A673 (cell line): Measurements from ENCODE around the gene BSN. TPM values are rescaled to one million over a fixed set of nuclear protein-coding genes. Genes with fewer than 3 reads are reported as not detected.

Experiments
- BruUV-seq: library from RNA; stranded (reverse); fragments of 400-500 nt; replicated peaks from 2 replicates; lab custom pipeline; 2021; lab: Mats Ljungman, UMichigan
- CTCF ChIA-PET: fragments of 300-600 bp; sonication (Branson Sonifier 250); formaldehyde crosslinking; loops from one replicate; lab custom pipeline; 2022; ENCODE audit warnings: antibody characterized with exemption; lab: Charles Lee
- POLR2A ChIA-PET: fragments of 300-600 bp; sonication (Branson Sonifier 250); formaldehyde crosslinking; loops from one replicate; lab custom pipeline; 2022; ENCODE audit warnings: antibody characterized with exemption; ENCODE audit not compliant: low non-redundant PET; lab: Charles Lee
- DNase-seq: peaks from one replicate; pipeline ENCODE4 v3.0.0-alpha.2; 2015; ENCODE audit warnings: low spot score
- H3K27ac ChIP-seq: fragments of 200-600 bp; sonication (generic); 2 replicates; pipeline ENCODE4 v1.5.1; 2016; ENCODE audit warnings: mixed run types, low read depth, mild to moderate bottlenecking, mixed read lengths, antibody characterized with exemption, low read length; ENCODE audit not compliant: poor library complexity, severe bottlenecking
- H3K27me3 ChIP-seq: fragments of 200-600 bp; sonication (generic); replicated peaks from 2 replicates; pipeline ENCODE4 v1.6.1; 2017; ENCODE audit warnings: mixed run types, low read depth, mild to moderate bottlenecking, mixed read lengths, antibody characterized with exemption, low read length; ENCODE audit not compliant: insufficient read depth, poor library complexity
- H3K36me3 ChIP-seq: fragments of 200-600 bp; sonication (generic); 2 replicates; pipeline ENCODE4 v1.6.1; 2016; ENCODE audit warnings: mixed run types, mild to moderate bottlenecking, mixed read lengths, antibody characterized with exemption, low read length; ENCODE audit not compliant: insufficient read depth, poor library complexity, severe bottlenecking
- H3K4me1 ChIP-seq: fragments of 200-600 bp; sonication (generic); 2 replicates; pipeline ENCODE4 v1.6.1; 2017; ENCODE audit warnings: mixed run types, mild to moderate bottlenecking, mixed read lengths, antibody characterized with exemption, low read length; ENCODE audit not compliant: insufficient read depth, poor library complexity, severe bottlenecking
- H3K4me3 ChIP-seq: fragments of 200-600 bp; sonication (generic); 2 replicates; pipeline ENCODE4 v1.5.1; 2016; ENCODE audit warnings: low read depth, mixed run types, mild to moderate bottlenecking, mixed read lengths, low read length; ENCODE audit not compliant: poor library complexity, severe bottlenecking
- H3K9me3 ChIP-seq: fragments of 200-600 bp; sonication (generic); 2 replicates; pipeline ENCODE4 v1.6.1; 2016; ENCODE audit warnings: mixed run types, low read depth, mild to moderate bottlenecking, mixed read lengths, antibody characterized with exemption, low read length; ENCODE audit not compliant: poor library complexity, severe bottlenecking
- CTCF ChIP-seq: fragments of 300-800, 200-600 bp; sonication (generic); conservative IDR thresholded peaks from 2 replicates; pipeline ENCODE4 v1.5.1; 2017; ENCODE audit warnings: low read depth, mild to moderate bottlenecking, antibody characterized with exemption, low read length, moderate library complexity, mixed read lengths
- EZH2 ChIP-seq: fragments of 200-600 bp; sonication (generic); IDR thresholded peaks from 2 replicates; pipeline ENCODE4 v1.6.1; 2017; ENCODE audit warnings: borderline replicate concordance, low read depth, mild to moderate bottlenecking, mixed read lengths, antibody characterized with exemption, low read length; ENCODE audit not compliant: poor library complexity, severe bottlenecking
- intact Hi-C: fragments of 100-400 bp; cut with micrococcal nuclease; formaldehyde crosslinking; loops from one replicate; pipeline ENCODE4 v1.10.0; 2022; ENCODE audit not compliant: unreplicated experiment
- total RNA-seq: library from RNA; stranded (reverse); gene quantifications from 2 replicates; pipeline ENCODE4 v1.2.3, GENCODE V29; 2021

Gene BSN
- total RNA-seq, 1 experiment from 2014 or later: 1.4 TPM

DNA sequence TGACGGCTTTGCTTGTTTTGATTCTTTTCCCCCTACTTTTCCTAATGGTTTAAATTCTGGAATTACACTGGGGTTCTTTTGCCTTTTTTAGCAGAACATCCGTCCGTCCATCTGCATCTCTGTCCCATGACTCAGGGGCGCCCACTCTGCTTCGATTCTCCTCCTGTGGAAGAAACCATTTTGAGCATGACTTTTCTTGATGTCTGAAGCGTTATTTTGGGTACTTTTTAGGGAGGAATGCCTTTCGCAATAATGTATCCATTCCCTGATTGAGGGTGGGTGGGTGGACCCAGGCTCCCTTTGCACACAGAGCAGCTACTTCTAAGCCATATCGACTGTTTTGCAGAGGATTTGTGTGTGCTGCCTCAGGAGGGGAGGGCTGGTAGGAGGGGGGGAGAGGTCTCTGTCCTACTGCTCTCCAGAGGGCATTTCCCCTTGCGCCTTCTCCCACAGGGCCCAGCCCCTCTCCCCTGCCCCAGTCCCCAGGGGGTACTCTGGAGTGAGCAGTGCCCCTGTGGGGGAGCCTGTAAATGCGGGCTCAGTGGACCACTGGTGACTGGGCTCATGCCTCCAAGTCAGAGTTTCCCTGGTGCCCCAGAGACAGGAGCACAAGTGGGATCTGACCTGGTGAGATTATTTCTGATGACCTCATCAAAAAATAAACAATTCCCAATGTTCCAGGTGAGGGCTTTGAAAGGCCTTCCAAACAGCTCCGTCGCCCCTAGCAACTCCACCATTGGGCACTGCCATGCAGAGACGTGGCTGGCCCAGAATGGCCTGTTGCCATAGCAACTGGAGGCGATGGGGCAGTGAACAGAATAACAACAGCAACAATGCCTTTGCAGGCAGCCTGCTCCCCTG, 19.5 kb upstream of the BSN start:
- Histone ChIP-seq H3K27ac (no peak overlapping the region), H3K36me3 (no peaks in the 10 kb centered on the region), H3K27me3 (no peaks in the 10 kb centered on the region), H3K4me3 (no peak overlapping the region), H3K4me1 (no peaks in the 10 kb centered on the region), H3K9me3 (no peaks in the 10 kb centered on the region)
- TF ChIP-seq CTCF: no peak
- TF ChIP-seq EZH2: no peak
- CTCF ChIA-PET: interaction anchor here (0.5 kb wide), 1 partner anchor 503 kb away, joined by 5 read pairs; no protein-coding TSS in a partner anchor
- POLR2A ChIA-PET: no interaction called here
- DNase-seq: no peak
- BruUV-seq: TSS peak; percentile 30
- intact Hi-C loops: no loop called here

GRCh38 chr3:49535971-49536874, 18.1 kb upstream of the BSN start:
- BruUV-seq: no TSS peak
- no peak for DNase-seq
- POLR2A ChIA-PET: no interaction called here
- Histone ChIP-seq H3K4me3 (no peak overlapping the region), H3K9me3 (no peaks in the 10 kb centered on the region), H3K27ac (no peak overlapping the region), H3K4me1 (no peaks in the 10 kb centered on the region), H3K36me3 (no peaks in the 10 kb centered on the region), H3K27me3 (no peaks in the 10 kb centered on the region)
- CTCF ChIA-PET: no interaction called here
- intact Hi-C loops: no loop called here
- TF ChIP-seq EZH2 (no peak), CTCF (no peak)

DNA sequence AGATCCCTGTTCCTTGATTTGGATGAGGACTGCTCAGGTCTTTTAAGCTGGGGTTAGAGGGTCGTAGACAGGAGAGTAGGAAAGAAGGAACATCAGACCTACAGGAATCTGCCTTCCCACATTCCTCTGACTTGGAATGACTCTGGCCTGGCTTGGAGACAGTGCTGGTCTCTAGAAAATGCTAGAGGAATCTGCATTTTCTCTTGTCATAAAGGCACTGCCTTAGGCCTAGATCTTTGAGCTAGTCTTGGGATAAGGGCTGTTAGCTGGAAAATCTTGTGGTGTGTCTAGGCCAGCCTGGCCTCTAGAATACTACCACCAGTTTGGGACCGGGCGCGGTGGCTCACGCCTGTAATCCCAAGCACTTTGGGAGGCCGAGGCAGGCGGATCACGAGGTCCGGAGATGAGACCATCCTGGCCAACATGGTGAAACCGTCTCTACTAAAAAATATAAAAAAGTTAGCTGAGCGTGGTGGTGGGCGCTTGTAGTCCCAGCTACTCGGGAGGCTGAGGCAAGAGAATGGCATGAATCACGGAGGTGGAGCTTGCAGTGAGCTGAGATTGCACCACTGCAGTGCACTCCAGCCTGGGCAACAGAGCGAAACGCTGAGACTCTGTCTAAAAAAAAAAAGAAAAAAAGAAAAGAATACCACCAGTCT, 17.3 kb upstream of the BSN start:
- intact Hi-C loops: no loop called here

More for the DNA sequence above, 17.3 kb upstream of the BSN start:
- Histone ChIP-seq H3K27ac (no peak overlapping the region), H3K9me3 (no peaks in the 10 kb centered on the region), H3K4me3 (no peak overlapping the region), H3K27me3 (no peaks in the 10 kb centered on the region), H3K36me3 (no peaks in the 10 kb centered on the region), H3K4me1 (no peaks in the 10 kb centered on the region)
- no peak for DNase-seq
- ChIA-PET CTCF (no interaction called here), POLR2A (no interaction called here)
- no TSS peak for BruUV-seq
- TF ChIP-seq CTCF: no peak
- TF ChIP-seq EZH2: no peak
